OCI-LY1 (cell line): Measurements from ENCODE around the gene SERBP1.

Experiments
- H2AFZ ChIP-seq: fragments of 200-600 bp; sonication (generic), shearing (Covaris generic); 2 replicates; pipeline ENCODE4 v1.6.0; 2014; ENCODE audit warnings: antibody characterized with exemption, mild to moderate bottlenecking, low read length
- H3F3A ChIP-seq: fragments of 200-600 bp; sonication (generic), shearing (Covaris generic); 2 replicates; pipeline ENCODE4 v1.6.0; 2014; ENCODE audit warnings: mild to moderate bottlenecking, antibody characterized with exemption, low read length, moderate library complexity; ENCODE audit not compliant: insufficient read depth
- H3K27ac ChIP-seq: fragments of 200-600 bp; sonication (generic); 2 replicates; pipeline ENCODE4 v1.5.1; 2014; ENCODE audit warnings: low read length, mixed run types, mild to moderate bottlenecking, low read depth; ENCODE audit not compliant: poor library complexity, severe bottlenecking
- H3K27me3 ChIP-seq: fragments of 200-600 bp; sonication (generic); 2 replicates; pipeline ENCODE4 v1.6.0; 2014; ENCODE audit warnings: antibody characterized with exemption, mild to moderate bottlenecking, low read length, moderate library complexity; ENCODE audit not compliant: insufficient read depth
- H3K36me3 ChIP-seq: fragments of 200-600 bp; sonication (generic); 2 replicates; pipeline ENCODE4 v1.6.1; 2014; ENCODE audit warnings: mild to moderate bottlenecking, antibody characterized with exemption, low read length, moderate library complexity, mixed read lengths; ENCODE audit not compliant: insufficient read depth
- H3K4me1 ChIP-seq: fragments of 200-600 bp; sonication (generic); 2 replicates; pipeline ENCODE4 v1.5.1; 2014; ENCODE audit warnings: mild to moderate bottlenecking, low read length, moderate library complexity; ENCODE audit not compliant: insufficient read depth, severe bottlenecking
- H3K4me2 ChIP-seq: fragments of 200-600 bp; sonication (generic), shearing (Covaris generic); 2 replicates; pipeline ENCODE4 v1.6.1; 2014; ENCODE audit warnings: low read length
- H3K4me3 ChIP-seq: fragments of 200-600 bp; sonication (generic); 2 replicates; pipeline ENCODE4 v1.5.1; 2014; ENCODE audit warnings: low read length, low read depth, mild to moderate bottlenecking, mixed read lengths; ENCODE audit not compliant: poor library complexity, severe bottlenecking
- H3K79me2 ChIP-seq: fragments of 200-600 bp; shearing (Covaris generic); 2 replicates; pipeline ENCODE4 v1.6.1; 2016; ENCODE audit warnings: mixed run types, low read length, mixed read lengths; ENCODE audit not compliant: insufficient read depth
- H3K9ac ChIP-seq: fragments of 200-600 bp; sonication (generic), shearing (Covaris generic); 2 replicates; pipeline ENCODE4 v1.6.1; 2014; ENCODE audit warnings: mild to moderate bottlenecking, low read length, mixed read lengths
- H3K9me2 ChIP-seq: fragments of 200-600 bp; sonication (generic), shearing (Covaris generic); 2 replicates; pipeline ENCODE4 v1.6.1; 2014; ENCODE audit warnings: low read depth, mild to moderate bottlenecking, low read length, mixed read lengths
- H3K9me3 ChIP-seq: fragments of 200-600 bp; shearing (Covaris generic); 2 replicates; pipeline ENCODE4 v1.6.1; 2014; ENCODE audit warnings: low read length, mixed read lengths
- H4K20me1 ChIP-seq: fragments of 200-600 bp; sonication (generic), shearing (Covaris generic); 2 replicates; pipeline ENCODE4 v1.6.0; 2016; ENCODE audit warnings: mild to moderate bottlenecking, low read length; ENCODE audit not compliant: insufficient read depth
- EZH2 ChIP-seq: fragments of 200-600 bp; sonication (generic), shearing (Covaris generic); IDR thresholded peaks from 2 replicates; pipeline ENCODE4 v1.8.0; 2017; ENCODE audit warnings: borderline replicate concordance, mixed run types, mild to moderate bottlenecking, antibody characterized with exemption, low read length, moderate library complexity, mixed read lengths
- TF ChIP-seq, protein P1 (sequence below): fragments of 200-600 bp; sonication (generic), shearing (Covaris generic); IDR thresholded peaks from 2 replicates; pipeline ENCODE4 v1.5.1; 2017; ENCODE audit warnings: mild to moderate bottlenecking, antibody characterized with exemption, low read length, moderate library complexity, mixed read lengths

Gene SERBP1

DNA sequence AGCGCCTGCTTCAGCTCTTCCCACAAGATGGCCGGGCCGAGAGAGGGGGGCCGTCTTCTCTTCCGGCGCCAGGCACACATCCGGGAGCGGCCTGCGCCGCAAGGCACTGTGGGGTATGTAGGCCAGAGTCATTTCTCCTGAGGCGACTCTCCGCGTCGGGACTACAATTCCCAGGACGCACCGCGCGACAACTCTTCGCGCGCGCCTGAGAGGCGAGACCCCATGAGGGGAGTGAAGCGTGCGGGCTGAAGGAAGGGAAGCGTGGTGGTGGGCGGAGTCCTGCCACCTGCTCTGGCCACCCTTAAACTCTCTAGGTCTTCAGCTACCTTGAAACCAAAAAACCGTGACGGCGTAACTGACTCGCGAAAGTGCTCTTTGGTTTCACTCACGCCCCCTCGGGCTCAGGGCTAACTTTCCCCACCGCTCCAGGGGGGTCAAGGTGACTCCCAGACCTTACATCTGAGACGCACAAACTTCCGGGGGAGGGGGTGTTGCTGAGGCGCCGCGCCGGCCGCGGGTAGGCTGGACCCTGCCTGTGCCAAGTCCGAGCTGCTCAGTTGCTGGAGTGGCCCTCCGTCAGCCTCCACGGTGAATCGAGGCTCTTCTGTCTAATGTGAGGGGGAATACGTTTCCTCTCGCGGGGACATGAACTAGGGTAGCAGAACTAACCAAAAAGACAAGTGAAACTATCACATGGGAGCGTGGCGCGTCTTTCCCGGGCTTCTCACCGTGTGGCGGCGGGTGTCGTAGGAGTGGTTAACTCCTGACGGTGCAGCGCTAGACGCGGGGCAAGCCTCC lies at the start of gene SERBP1:
SERBP1 (minus strand) TSS at position 45 of the 798 bp plus-strand sequence. CDS start 102 bp downstream, outside the sequence.
- H3K4me3 ChIP-seq: peak within 1 kb of the TSS; percentile 92
- peaks cover 44% of the 10 kb centered on the region for H3K36me3 ChIP-seq
- H3F3A ChIP-seq: no peaks in the 10 kb centered on the region
- no peaks in the 10 kb centered on the region for H3K9me3 ChIP-seq
- H3K4me2 ChIP-seq: peak within 1 kb of the TSS; percentile 98
- TF ChIP-seq EZH2: no peak
- TF ChIP-seq, protein P1, sequence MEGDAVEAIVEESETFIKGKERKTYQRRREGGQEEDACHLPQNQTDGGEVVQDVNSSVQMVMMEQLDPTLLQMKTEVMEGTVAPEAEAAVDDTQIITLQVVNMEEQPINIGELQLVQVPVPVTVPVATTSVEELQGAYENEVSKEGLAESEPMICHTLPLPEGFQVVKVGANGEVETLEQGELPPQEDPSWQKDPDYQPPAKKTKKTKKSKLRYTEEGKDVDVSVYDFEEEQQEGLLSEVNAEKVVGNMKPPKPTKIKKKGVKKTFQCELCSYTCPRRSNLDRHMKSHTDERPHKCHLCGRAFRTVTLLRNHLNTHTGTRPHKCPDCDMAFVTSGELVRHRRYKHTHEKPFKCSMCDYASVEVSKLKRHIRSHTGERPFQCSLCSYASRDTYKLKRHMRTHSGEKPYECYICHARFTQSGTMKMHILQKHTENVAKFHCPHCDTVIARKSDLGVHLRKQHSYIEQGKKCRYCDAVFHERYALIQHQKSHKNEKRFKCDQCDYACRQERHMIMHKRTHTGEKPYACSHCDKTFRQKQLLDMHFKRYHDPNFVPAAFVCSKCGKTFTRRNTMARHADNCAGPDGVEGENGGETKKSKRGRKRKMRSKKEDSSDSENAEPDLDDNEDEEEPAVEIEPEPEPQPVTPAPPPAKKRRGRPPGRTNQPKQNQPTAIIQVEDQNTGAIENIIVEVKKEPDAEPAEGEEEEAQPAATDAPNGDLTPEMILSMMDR: no peak
- H2AFZ ChIP-seq: no peak within 1 kb of the TSS
- no peaks in the 10 kb centered on the region for H4K20me1 ChIP-seq
- H3K9ac ChIP-seq: peak within 1 kb of the TSS; percentile 96
- H3K79me2 ChIP-seq: peaks cover 46% of the 10 kb centered on the region
- no peaks in the 10 kb centered on the region for H3K9me2 ChIP-seq
- H3K27ac ChIP-seq: peak within 1 kb of the TSS; percentile 97
- peaks cover 48% of the 10 kb centered on the region for H3K4me1 ChIP-seq
- no peaks in the 10 kb centered on the region for H3K27me3 ChIP-seq

DNA sequence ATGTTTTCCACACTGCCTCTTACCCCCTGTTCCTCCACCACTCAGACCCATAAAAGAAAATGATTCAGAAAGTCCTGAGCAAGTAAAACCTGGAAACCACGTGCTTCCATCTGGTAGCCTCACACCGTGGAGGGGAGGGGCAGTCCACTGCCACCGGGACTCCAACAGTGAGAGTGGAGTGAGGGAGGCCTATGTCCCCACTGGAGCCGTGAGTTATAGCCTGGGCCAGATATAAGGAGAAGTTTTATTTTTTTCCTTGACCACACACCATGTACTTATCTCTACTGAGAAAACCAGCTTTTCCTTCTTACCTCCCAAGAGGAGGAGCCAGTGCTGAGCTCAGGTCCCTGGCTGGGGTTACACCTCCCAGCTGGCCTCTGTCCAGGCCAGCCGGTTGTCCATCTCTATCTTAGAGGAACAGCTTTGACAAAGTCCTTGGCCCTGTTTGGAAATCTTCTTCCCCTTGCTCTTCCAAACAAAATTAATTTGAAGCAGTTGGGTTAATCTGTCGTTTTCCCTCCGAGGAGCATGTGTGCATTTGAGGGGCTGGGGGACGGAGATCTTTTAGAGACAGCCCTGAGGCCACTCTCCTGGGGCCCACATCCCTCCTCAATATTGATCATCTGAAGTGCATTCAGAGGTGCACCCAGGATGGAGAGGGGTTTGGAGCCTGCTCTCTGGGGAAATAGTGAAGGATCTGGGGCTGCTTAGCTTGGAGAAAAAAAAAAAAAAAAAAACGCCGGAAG lies 49.1 kb upstream of the SERBP1 start:
- Histone ChIP-seq H3K9me2 (no peaks in the 10 kb centered on the region), H3K9me3 (no peaks in the 10 kb centered on the region), H3K27me3 (no peaks in the 10 kb centered on the region; the same call in 1 of the 2 replicates), H2AFZ (no peak overlapping the region), H3K79me2 (no peaks in the 10 kb centered on the region), H3K9ac (no peak overlapping the region), H3K4me1 (no peaks in the 10 kb centered on the region), H3K36me3 (no peaks in the 10 kb centered on the region), H3K27ac (no peak overlapping the region), H3K4me3 (no peak overlapping the region), H3K4me2 (no peak overlapping the region), H3F3A (no peaks in the 10 kb centered on the region), H4K20me1 (no peaks in the 10 kb centered on the region)
- TF ChIP-seq, protein P1: no peak
- no peak for TF ChIP-seq EZH2

GRCh38 chr1:67476906-67477305 lies 46.7 kb upstream of the SERBP1 start:
- Histone ChIP-seq H3K27me3 (no peaks in the 10 kb centered on the region; the same call in 1 of the 2 replicates), H4K20me1 (no peaks in the 10 kb centered on the region), H3K4me2 (no peak overlapping the region), H3K9me2 (no peaks in the 10 kb centered on the region), H3F3A (no peaks in the 10 kb centered on the region), H3K27ac (no peak overlapping the region), H3K9me3 (no peaks in the 10 kb centered on the region), H3K4me3 (no peak overlapping the region), H3K79me2 (no peaks in the 10 kb centered on the region), H3K9ac (no peak overlapping the region), H2AFZ (no peak overlapping the region), H3K36me3 (no peaks in the 10 kb centered on the region), H3K4me1 (no peaks in the 10 kb centered on the region)
- TF ChIP-seq, protein P1: no peak
- TF ChIP-seq EZH2: no peak
